GM12878 (cell line): Measurements from ENCODE around the gene ANKRD28.

Source experiments
- CBFB ChIP-seq: IDR thresholded peaks from 2 replicates; pipeline ENCODE4 v1.6.1; 2016; ENCODE audit warnings: antibody characterized with exemption, low read depth
- CREB1 ChIP-seq: IDR thresholded peaks from 2 replicates; pipeline ENCODE4 v1.6.1; 2012; ENCODE audit warnings: low read depth, mild to moderate bottlenecking, inconsistent platforms
- CTCF ChIP-seq, 3 experiments: IDR thresholded peaks in 2 of 3; conservative IDR thresholded peaks in 1 of 3; 2 replicates each; pipeline ENCODE4 v1.5.1; 2011; ENCODE audit warnings: low read depth in 3 of 3, low read length in 3 of 3, mild to moderate bottlenecking in 3 of 3, control low read depth in 2 of 3, moderate library complexity in 2 of 3, inconsistent platforms in 1 of 3, mixed read lengths in 1 of 3; ENCODE audit not compliant: control insufficient read depth in 2 of 3, insufficient read depth in 1 of 3; ENCODE audit errors: extremely low read depth in 1 of 3
- FOXM1 ChIP-seq: IDR thresholded peaks from 2 replicates; pipeline ENCODE4 v1.6.1; 2012; ENCODE audit warnings: low read depth, mild to moderate bottlenecking, inconsistent platforms, low read length, moderate library complexity
- JUND ChIP-seq: IDR thresholded peaks from 2 replicates; pipeline ENCODE4 v1.6.1; 2012; ENCODE audit warnings: low read depth, mild to moderate bottlenecking, low read length, improper control_type of control experiment, moderate library complexity
- POLR2A ChIP-seq: IDR thresholded peaks from 2 replicates; pipeline ENCODE4 v1.6.1; 2011; ENCODE audit warnings: low read depth, mild to moderate bottlenecking, low read length
- POLR2AphosphoS5 ChIP-seq: IDR thresholded peaks from 2 replicates; pipeline ENCODE4 v1.6.1; 2011; ENCODE audit warnings: mild to moderate bottlenecking, low read length, inconsistent platforms
- RCOR1 ChIP-seq: conservative IDR thresholded peaks from 2 replicates; pipeline ENCODE4 v1.6.1; 2012; ENCODE audit warnings: low read depth, low read length, improper control_type of control experiment
- SP1 ChIP-seq: IDR thresholded peaks from one replicate; pipeline ENCODE4 v1.6.1; 2011; ENCODE audit warnings: low read depth, low read length
- YY1 ChIP-seq: IDR thresholded peaks from 2 replicates; pipeline ENCODE4 v1.6.1; 2011; ENCODE audit warnings: low read depth, mild to moderate bottlenecking, low read length
- ZNF207 ChIP-seq: fragments of 450-650 bp; IDR thresholded peaks from 2 replicates; pipeline ENCODE4 v1.6.1; 2014; ENCODE audit warnings: antibody characterized with exemption, mild to moderate bottlenecking, borderline replicate concordance
- TF ChIP-seq, protein P1 (sequence below): fragments of 150-350 bp; IDR thresholded peaks from 2 replicates; pipeline ENCODE4 v1.6.1; 2016; ENCODE audit warnings: low read depth, low read length

DNA sequence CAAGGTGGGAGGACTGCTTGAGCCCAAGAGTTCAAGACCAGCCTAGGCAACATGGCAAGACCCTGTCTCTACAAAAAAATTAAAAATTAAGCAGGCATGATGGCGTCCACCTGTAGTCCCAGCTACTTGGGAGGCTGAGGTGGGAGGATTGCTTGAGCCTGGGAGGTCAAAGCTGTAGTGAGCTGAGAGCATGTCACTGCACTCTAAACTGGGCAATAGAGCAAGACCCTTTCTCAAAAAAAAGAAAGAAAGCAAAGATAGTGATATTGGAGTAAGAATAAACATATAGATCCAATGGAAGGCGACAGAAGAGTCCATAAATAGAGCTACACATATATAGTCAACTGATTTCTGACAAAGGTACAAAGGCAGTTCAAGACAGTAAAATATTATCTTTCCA lies 21.3 kb upstream of the ANKRD28 start:
- TF ChIP-seq POLR2A (no peak), RCOR1 (no peak), FOXM1 (no peak), CTCF (IDR thresholded peaks at IDR 0.05 in 2 of 3, conservative IDR thresholded peaks at IDR 0.05 in 1 of 3; ENCODE audit: control insufficient read depth in 2 of 3, extremely low read depth in 1 of 3, insufficient read depth in 1 of 3, low read depth in 3 of 3, low read length in 3 of 3) (no peak), CBFB (no peak), JUND (no peak), POLR2AphosphoS5 (no peak), SP1 (no peak), YY1 (no peak), CREB1 (no peak), ZNF207 (no peak)
- TF ChIP-seq, protein P1, sequence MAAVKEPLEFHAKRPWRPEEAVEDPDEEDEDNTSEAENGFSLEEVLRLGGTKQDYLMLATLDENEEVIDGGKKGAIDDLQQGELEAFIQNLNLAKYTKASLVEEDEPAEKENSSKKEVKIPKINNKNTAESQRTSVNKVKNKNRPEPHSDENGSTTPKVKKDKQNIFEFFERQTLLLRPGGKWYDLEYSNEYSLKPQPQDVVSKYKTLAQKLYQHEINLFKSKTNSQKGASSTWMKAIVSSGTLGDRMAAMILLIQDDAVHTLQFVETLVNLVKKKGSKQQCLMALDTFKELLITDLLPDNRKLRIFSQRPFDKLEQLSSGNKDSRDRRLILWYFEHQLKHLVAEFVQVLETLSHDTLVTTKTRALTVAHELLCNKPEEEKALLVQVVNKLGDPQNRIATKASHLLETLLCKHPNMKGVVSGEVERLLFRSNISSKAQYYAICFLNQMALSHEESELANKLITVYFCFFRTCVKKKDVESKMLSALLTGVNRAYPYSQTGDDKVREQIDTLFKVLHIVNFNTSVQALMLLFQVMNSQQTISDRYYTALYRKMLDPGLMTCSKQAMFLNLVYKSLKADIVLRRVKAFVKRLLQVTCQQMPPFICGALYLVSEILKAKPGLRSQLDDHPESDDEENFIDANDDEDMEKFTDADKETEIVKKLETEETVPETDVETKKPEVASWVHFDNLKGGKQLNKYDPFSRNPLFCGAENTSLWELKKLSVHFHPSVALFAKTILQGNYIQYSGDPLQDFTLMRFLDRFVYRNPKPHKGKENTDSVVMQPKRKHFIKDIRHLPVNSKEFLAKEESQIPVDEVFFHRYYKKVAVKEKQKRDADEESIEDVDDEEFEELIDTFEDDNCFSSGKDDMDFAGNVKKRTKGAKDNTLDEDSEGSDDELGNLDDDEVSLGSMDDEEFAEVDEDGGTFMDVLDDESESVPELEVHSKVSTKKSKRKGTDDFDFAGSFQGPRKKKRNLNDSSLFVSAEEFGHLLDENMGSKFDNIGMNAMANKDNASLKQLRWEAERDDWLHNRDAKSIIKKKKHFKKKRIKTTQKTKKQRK, result no peak
